Activated CD4-positive, alpha-beta T cell treated with anti-CD3 and anti-CD28 coated beads, Interleukin-2, amount 10 ng/mL, durations not matched to agents 7 days and 5 days (primary cell): ENCODE data around the gene NPRL2. TPM values are rescaled to one million over a fixed set of nuclear protein-coding genes. Genes with fewer than 3 reads are reported as not detected.

Source experiments
- CTCF ChIA-PET: fragments of 350-600 bp; sonication (Branson Sonifier 250); formaldehyde crosslinking; loops from one replicate; lab custom pipeline; 2021; ENCODE audit warnings: antibody characterized with exemption; lab: Charles Lee
- POLR2A ChIA-PET: fragments of 350-600 bp; sonication (Branson Sonifier 250); formaldehyde crosslinking; loops from one replicate; lab custom pipeline; 2021; ENCODE audit warnings: antibody characterized with exemption; lab: Charles Lee
- DNase-seq: peaks from one replicate; pipeline ENCODE4 v3.0.0-alpha.2; 2020
- H3K27ac Mint-ChIP-seq: one replicate; pipeline ENCODE4 v1.8.0; 2021; ENCODE audit warnings: mild to moderate bottlenecking, moderate library complexity, mixed read lengths
- H3K27me3 Mint-ChIP-seq: one replicate; pipeline ENCODE4 v1.8.0; 2021; ENCODE audit warnings: mixed read lengths
- H3K36me3 Mint-ChIP-seq: one replicate; pipeline ENCODE4 v1.8.0; 2021; ENCODE audit warnings: low read depth, mixed read lengths
- H3K4me1 Mint-ChIP-seq: one replicate; pipeline ENCODE4 v1.8.0; 2021; ENCODE audit warnings: mixed read lengths
- H3K4me3 Mint-ChIP-seq: one replicate; pipeline ENCODE4 v1.8.0; 2021; ENCODE audit warnings: mild to moderate bottlenecking, moderate library complexity, mixed read lengths
- H3K9me3 Mint-ChIP-seq: one replicate; pipeline ENCODE4 v1.8.0; 2021; ENCODE audit warnings: mixed read lengths
- total RNA-seq, 2 experiments: library from RNA; stranded (reverse); gene quantifications; one replicate each; pipeline ENCODE4 v1.2.3, GENCODE V29; 2021

NPRL2 gene
- total RNA-seq, 2 experiments from 2014 or later, result 40.8 to 46.5 TPM

DNA sequence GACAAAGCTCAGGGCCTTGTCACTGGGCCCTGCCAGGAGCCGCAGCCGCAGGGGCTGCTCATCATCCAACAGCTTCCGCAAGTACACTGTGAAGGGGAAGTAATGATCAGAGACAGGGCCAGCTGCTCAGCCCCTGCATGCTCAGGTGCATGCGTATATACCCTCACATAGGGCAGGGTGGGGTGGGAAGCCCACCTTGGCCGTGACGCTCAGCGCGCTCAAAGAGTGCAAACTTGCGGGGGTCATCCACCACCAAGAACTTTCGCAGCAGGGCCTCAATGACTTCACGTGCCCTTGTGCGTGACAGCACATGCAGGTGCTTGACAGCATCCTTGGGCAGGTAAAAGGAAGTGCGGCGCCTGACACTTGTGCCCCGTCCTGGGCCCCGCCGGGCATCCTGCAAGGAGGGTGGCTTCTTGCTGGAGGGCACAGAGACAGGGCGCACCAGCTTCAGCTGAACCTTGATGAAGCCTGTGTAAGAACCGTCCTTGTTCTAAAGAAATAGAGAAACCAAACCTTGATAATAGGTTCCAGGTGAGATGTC, 19.1 kb downstream of the NPRL2 start:
- Mint-ChIP-seq H3K9me3 (no peaks in the 10 kb centered on the region), H3K4me1 (peaks cover 53% of the 10 kb centered on the region)

DNA sequence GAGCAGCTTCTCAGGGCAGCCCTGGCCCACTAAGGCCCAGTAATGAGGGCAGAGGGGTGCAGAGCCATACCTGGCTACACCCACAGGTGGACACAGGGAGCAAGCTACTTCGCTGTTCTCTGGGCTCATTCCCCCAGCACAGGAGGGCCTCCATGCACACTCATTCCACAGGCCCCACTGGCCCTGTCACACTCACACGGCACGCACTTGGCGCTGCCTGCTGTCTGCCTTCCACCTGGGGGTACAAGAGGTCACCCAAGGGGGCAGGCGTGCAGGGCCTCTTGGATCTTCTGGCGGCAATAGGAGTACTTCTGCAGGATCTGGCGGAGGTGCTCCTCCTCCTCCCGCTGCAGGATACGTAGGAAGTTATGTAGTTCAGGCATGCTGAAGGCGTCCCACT, 20.2 kb downstream of the NPRL2 start:
- Mint-ChIP-seq H3K4me3 (no peak overlapping the region), H3K36me3 (peaks cover 47% of the 10 kb centered on the region), H3K4me1 (peaks cover 42% of the 10 kb centered on the region), H3K27ac (no peak overlapping the region), H3K27me3 (no peaks in the 10 kb centered on the region), H3K9me3 (no peaks in the 10 kb centered on the region)
- POLR2A ChIA-PET, result no interaction called here
- DNase-seq, result no peak
- CTCF ChIA-PET, result interaction anchor here (9.2 kb wide), 1 partner anchor 17 kb away, joined by 76 read pairs; the partner anchor contains the start of genes CYB561D2, NPRL2 and ZMYND10

More for the DNA sequence above, 19.1 kb downstream of the NPRL2 start:
- DNase-seq, result no peak
- no peaks in the 10 kb centered on the region for H3K27me3 Mint-ChIP-seq
- H3K36me3 Mint-ChIP-seq, result peaks cover 58% of the 10 kb centered on the region
- no peak overlapping the region for H3K27ac Mint-ChIP-seq
- H3K4me3 Mint-ChIP-seq, result no peak overlapping the region
- POLR2A ChIA-PET, result no interaction called here
- CTCF ChIA-PET, result interaction anchor here (0.9 to 9.2 kb wide), 3 partner anchors 8 to 25 kb away, joined by 4 to 76 read pairs (median 52); partner anchors contain the start of genes CYB561D2, HYAL2, NPRL2 and ZMYND10

DNA sequence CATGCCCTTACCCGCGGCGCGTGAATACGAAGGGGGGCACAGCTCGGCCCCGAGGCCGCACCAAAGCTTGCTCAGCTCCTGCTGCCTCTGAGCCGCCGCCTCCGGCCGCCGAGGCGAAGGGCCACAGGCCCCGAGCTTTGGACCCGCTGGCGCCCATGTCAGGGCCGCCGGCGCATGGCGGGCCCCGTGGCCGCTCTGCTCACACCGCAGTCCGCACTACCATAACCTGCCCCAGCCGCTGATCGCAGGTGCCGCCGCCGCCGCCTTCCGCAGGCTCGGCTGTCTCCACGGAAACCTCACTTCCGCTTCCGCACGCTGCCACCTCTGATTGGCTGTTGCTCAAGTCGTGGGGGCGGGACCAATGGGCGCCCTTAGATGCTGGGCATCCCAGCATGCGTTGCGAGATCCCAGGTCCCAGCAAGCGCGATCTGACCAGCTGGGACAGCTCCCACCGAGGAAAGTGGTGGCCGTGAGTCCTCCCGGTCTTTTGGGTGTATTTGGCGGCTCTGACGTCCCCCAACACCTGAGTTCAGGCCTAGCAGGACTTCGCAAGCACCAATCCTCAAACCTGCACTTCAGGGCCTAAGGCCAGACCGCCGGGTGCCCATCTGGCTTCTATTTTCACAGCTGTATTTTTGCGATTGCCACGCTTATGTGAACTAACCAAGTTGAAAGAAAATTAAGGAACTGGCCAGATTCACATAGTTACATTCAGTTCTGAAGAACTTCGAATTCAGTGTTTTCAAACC, 22.5 kb downstream of the NPRL2 start, which contains the start of gene TUSC2:
TUSC2 (minus strand) TSS at position 281 of the 749 bp plus-strand sequence; CDS start at position 157, 124 bp downstream.
- ChIA-PET CTCF (interaction anchor here (0.6 to 2.9 kb wide), 9 partner anchors 9 to 121 kb away, joined by 3 to 14 read pairs (median 6); partner anchors contain the start of genes HYAL3, NAA80 and RASSF1), POLR2A (interaction anchor here (0.7 to 1.9 kb wide), 2 partner anchors 9 to 224 kb away, joined by 4 to 11 read pairs; no protein-coding TSS in a partner anchor)
- Mint-ChIP-seq H3K27ac (peak within 1 kb of the TSS; percentile 85), H3K36me3 (peaks cover 34% of the 10 kb centered on the region), H3K4me3 (peak within 1 kb of the TSS; percentile 84), H3K27me3 (no peaks in the 10 kb centered on the region), H3K4me1 (peaks cover 30% of the 10 kb centered on the region), H3K9me3 (no peaks in the 10 kb centered on the region)
- peak; percentile 97 for DNase-seq

DNA sequence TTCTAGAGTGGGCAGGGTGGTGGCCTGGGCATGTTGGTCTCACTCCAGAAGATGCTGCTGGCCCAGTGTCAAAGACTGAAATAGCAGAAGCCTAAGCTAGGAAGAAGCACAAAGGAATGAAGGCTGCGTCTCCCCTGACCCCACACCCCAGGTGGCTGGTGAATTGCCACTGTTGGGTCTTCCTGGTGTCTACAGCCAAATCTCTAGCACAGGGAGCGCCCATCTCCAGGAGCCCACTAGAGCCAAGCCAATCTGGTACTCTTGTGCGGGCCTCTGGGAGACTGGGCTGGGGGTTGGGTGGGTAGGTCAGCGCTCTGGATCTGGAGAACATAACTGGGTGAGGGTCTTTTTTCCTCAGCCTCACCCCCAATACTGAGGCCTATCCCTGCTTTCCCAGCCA, 23.4 kb downstream of the NPRL2 start:
- no peaks in the 10 kb centered on the region for H3K9me3 Mint-ChIP-seq
- peak overlapping the region; percentile 78 for H3K27ac Mint-ChIP-seq
- DNase-seq, result no peak
- H3K27me3 Mint-ChIP-seq, result no peaks in the 10 kb centered on the region
- peaks cover 31% of the 10 kb centered on the region for H3K4me1 Mint-ChIP-seq
- peaks cover 27% of the 10 kb centered on the region for H3K36me3 Mint-ChIP-seq
- CTCF ChIA-PET, result interaction anchor here (1.2 to 2.9 kb wide), 6 partner anchors 9 to 100 kb away, joined by 4 to 14 read pairs (median 6); partner anchors contain the start of genes HYAL3, NAA80 and RASSF1
- peak overlapping the region; percentile 84 for H3K4me3 Mint-ChIP-seq
- POLR2A ChIA-PET, result interaction anchor here (1.9 kb wide), 1 partner anchor 10 kb away, joined by 11 read pairs; no protein-coding TSS in a partner anchor

DNA sequence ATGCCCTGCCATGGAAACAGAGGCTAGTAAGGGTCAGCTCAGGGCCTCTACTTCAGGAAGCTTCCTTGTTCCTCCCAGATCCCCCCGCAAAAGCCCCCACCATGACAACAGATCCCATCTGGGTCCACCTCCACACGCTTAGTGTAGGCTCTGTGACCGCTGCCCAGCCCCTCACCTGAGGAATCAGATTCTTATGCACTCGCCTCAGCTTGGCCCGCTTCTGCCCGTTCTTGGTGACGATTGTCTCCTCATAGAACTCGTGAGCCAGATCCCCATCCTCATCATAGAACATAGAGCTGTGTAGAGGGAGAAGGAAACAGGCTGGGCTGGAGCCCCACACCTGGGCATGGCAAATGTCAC, 24.4 kb downstream of the NPRL2 start:
- Mint-ChIP-seq H3K27ac (no peak overlapping the region), H3K9me3 (no peaks in the 10 kb centered on the region), H3K27me3 (no peaks in the 10 kb centered on the region), H3K36me3 (peaks cover 19% of the 10 kb centered on the region), H3K4me1 (peaks cover 29% of the 10 kb centered on the region), H3K4me3 (peak overlapping the region; percentile 51)
- ChIA-PET CTCF (interaction anchor here (1.1 to 1.4 kb wide), 2 partner anchors 10 to 51 kb away, joined by 4 to 7 read pairs; no protein-coding TSS in a partner anchor), POLR2A (no interaction called here)
- peak; percentile 5 for DNase-seq

DNA sequence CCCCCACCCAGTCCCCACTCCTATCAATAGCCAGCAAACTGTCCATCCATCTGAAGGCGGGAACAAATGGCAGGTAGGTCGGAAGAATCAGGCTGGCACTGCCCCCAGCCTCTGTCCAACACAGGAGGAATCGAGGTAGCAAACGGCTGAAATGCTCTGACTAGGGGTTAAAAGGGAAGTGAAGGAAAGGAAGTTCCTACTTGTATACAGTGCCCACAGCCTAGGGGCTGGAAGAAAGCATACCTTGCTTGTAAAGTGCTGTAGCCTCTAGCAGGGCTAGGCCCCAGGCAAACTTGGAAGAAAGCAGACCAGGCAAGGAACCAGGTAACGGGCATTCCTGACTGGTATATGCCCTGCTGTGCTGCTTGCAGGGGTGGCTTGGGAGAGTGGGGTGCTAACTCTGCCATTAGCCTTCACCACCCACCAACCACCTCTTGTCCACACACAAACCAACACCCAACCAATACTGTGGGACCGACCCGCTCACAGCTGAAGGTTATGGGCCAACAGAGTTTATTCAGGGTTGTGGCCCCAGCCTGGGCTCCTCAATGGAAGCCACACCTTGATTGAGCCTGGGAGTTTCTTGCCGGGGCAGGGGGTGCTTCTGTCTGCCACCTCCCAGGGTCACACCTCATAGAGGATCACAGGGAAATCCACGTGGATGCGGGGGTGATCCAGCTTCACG, 24.9 kb downstream of the NPRL2 start:
- no peaks in the 10 kb centered on the region for H3K9me3 Mint-ChIP-seq
- peaks cover 30% of the 10 kb centered on the region for H3K4me1 Mint-ChIP-seq
- POLR2A ChIA-PET, result no interaction called here
- peak; percentile 5 for DNase-seq
- H3K36me3 Mint-ChIP-seq, result peaks cover 14% of the 10 kb centered on the region
- no peaks in the 10 kb centered on the region for H3K27me3 Mint-ChIP-seq
- H3K4me3 Mint-ChIP-seq, result peak overlapping the region; percentile 51
- H3K27ac Mint-ChIP-seq, result no peak overlapping the region
- CTCF ChIA-PET, result interaction anchor here (1.1 to 3.4 kb wide), 3 partner anchors 11 to 51 kb away, joined by 4 to 19 read pairs (median 7); partner anchors contain the start of genes HYAL3 and NAA80

DNA sequence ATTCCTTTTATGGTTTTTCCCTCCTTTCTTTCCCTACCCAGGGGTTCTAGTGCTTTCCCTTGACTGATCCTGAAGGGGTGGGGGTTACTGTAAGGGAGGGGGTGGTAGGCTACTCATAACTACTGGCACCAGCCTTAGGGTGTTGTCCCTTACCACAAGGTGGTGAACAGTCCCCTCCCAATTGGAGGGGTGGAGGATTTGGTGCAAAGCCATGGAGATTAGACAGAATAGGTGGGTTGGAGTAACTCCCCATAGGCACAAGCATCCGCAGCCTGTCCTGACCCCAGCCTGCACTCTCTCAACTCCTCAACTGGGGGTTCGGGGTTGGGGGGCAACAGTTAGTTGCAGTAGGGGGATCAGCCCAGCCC, 25.5 kb downstream of the NPRL2 start:
- no peaks in the 10 kb centered on the region for H3K27me3 Mint-ChIP-seq
- POLR2A ChIA-PET, result no interaction called here
- no peaks in the 10 kb centered on the region for H3K9me3 Mint-ChIP-seq
- H3K4me3 Mint-ChIP-seq, result no peak overlapping the region
- H3K4me1 Mint-ChIP-seq, result peaks cover 35% of the 10 kb centered on the region
- CTCF ChIA-PET, result interaction anchor here (0.5 to 4.2 kb wide), 7 partner anchors 9 to 377 kb away, joined by 3 to 52 read pairs (median 3); partner anchors contain the start of genes CYB561D2, HYAL3, NAA80 and NPRL2
- no peak overlapping the region for H3K27ac Mint-ChIP-seq
- peaks cover 10% of the 10 kb centered on the region for H3K36me3 Mint-ChIP-seq
- DNase-seq, result peak; percentile 6

DNA sequence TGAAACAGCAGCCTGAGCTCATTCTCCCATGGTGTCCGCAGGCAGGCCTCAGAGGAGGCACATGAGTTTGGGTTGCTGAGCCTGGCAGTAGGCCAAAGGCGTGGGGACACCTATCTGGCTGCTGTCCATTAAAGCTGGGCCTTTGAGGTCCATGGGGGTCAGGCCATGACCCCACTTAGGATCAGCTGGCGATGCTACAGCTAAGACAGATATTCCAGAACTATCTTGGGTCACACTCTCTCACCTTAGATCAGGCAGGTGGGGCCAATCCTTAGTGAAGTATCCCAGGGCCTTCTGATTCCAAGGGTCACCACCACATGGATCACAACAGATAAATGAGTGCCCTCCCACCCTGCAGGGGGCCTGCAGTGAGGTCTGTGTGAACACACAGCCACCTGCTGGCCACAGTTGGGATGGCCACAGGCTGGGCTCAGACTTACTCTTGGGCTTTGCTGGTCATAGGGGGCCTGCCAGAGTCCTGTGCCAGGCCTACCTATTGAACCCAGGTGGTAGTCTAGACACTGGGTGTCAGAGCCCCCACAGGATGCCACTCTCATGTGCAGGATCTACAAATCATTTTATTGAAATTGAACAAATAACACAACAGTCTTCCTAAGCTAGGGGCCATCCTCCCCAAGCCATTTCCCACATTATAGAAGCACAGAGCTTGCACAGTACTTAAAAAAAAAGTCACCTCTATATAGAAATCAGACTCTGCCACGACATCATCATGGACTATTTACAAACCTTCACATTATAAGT, 26.0 kb downstream of the NPRL2 start:
- no peaks in the 10 kb centered on the region for H3K9me3 Mint-ChIP-seq
- no peaks in the 10 kb centered on the region for H3K27me3 Mint-ChIP-seq
- H3K36me3 Mint-ChIP-seq, result peaks cover 4% of the 10 kb centered on the region
- ChIA-PET POLR2A (no interaction called here), CTCF (interaction anchor here (0.5 to 4.2 kb wide), 12 partner anchors 9 to 376 kb away, joined by 3 to 52 read pairs (median 4); partner anchors contain the start of genes CYB561D2, HYAL3, NAA80 and NPRL2)
- peak; percentile 67 for DNase-seq
- peaks cover 40% of the 10 kb centered on the region for H3K4me1 Mint-ChIP-seq
- H3K4me3 Mint-ChIP-seq, result no peak overlapping the region
- H3K27ac Mint-ChIP-seq, result peak overlapping the region; percentile 3

DNA sequence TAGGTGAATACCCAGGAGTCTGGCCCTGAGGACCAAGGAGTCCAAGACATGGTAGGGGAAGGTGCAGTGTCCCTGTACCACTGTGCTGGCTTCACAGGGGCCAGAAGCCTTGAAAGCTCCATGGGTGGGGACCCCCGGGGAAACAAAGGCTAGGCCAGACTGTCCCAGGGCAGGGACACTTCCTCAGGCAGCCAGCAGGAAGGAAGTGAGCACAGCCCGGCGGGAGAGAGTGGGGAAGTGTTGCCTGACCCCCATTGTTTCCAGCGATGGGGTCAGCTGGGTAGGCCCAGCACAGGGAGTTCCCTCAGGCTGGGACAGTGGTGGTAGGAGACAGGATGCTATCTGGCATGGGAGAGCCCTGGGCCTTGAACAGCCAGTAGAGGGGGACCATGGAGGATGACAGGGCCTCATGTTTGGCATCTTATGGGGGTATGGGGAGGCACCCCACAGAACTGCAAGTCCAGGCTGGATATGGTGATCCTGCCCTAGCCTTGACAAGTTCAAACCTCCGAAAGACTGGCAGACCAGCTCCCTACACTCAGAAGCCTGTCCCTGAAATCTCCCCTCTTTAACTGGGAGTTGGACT, 26.9 kb downstream of the NPRL2 start:
- no peaks in the 10 kb centered on the region for H3K27me3 Mint-ChIP-seq
- peaks cover 4% of the 10 kb centered on the region for H3K36me3 Mint-ChIP-seq
- no peaks in the 10 kb centered on the region for H3K9me3 Mint-ChIP-seq
- H3K4me3 Mint-ChIP-seq, result no peak overlapping the region
- POLR2A ChIA-PET, result interaction anchor here (0.6 kb wide), 1 partner anchor 99 kb away, joined by 4 read pairs; no protein-coding TSS in a partner anchor
- DNase-seq, result peak; percentile 5
- peaks cover 43% of the 10 kb centered on the region for H3K4me1 Mint-ChIP-seq
- H3K27ac Mint-ChIP-seq, result peak overlapping the region; percentile 50
- CTCF ChIA-PET, result interaction anchor here (0.6 to 4.2 kb wide), 11 partner anchors 8 to 95 kb away, joined by 3 to 52 read pairs (median 4); partner anchors contain the start of genes CYB561D2, HYAL3, NAA80 and NPRL2

DNA sequence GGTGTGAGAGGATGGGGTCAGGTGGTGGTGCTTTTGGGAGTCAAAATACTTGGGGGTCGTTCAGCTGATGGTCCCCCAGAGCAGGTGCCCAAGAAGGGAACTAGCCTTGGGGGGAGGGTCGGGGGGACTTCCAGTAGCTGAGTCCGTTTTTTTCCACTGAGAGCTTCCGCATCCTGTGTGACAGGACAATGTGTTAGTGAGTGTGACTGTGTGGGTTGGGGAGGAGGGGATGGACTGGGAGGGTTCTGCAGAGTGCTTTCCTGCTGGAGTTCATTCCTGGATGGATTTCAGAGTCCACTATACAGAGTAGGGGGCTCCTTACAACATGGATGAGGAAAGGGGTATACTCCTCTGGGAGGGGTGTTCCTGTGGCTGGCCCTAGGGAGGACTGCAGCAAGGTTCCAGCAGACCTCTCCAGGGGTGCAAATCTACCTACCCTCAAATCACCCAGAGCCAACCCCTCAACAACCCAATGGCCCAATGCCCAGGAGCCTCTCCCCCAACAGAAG, 27.4 kb downstream of the NPRL2 start:
- DNase-seq, result peak; percentile 5
- Mint-ChIP-seq H3K4me1 (peaks cover 41% of the 10 kb centered on the region), H3K27ac (no peak overlapping the region), H3K4me3 (peak overlapping the region; percentile 6), H3K36me3 (no peaks in the 10 kb centered on the region), H3K9me3 (no peaks in the 10 kb centered on the region), H3K27me3 (no peaks in the 10 kb centered on the region)
- CTCF ChIA-PET, result interaction anchor here (1.5 to 4.2 kb wide), 5 partner anchors 9 to 28 kb away, joined by 5 to 52 read pairs (median 7); partner anchors contain the start of genes HYAL3 and NAA80
- POLR2A ChIA-PET, result interaction anchor here (0.6 kb wide), 1 partner anchor 98 kb away, joined by 4 read pairs; no protein-coding TSS in a partner anchor
